SK-N-MC (cell line): ENCODE data around the gene CTTNBP2NL.

Source experiments
- EZH2 ChIP-seq: fragments of 200-600 bp; sonication (generic); IDR thresholded peaks from one replicate; pipeline ENCODE4 v1.6.1; 2017; ENCODE audit warnings: antibody characterized with exemption
- FOXP2 ChIP-seq: optimal IDR thresholded peaks from 2 replicates; pipeline ENCODE3; 2011; ENCODE audit warnings: mild to moderate bottlenecking, moderate library complexity; ENCODE audit not compliant: insufficient read depth; ENCODE audit errors: extremely low read length, control extremely low read depth
- POLR2AphosphoS5 ChIP-seq: IDR thresholded peaks from 2 replicates; pipeline ENCODE4 v1.6.1; 2012; ENCODE audit warnings: mild to moderate bottlenecking, low read depth, low read length, borderline replicate concordance

GRCh38 chr1:112435448-112435847 is 39.4 kb downstream of the CTTNBP2NL start:
- TF ChIP-seq POLR2AphosphoS5 = no peak
- TF ChIP-seq EZH2 = no peak
- TF ChIP-seq FOXP2 = no peak
